K562 (cell line): Measurements from ENCODE around the gene SLC25A1. TPM values are rescaled to one million over a fixed set of nuclear protein-coding genes. Genes with fewer than 3 reads are reported as not detected.

Experiments used
- ARNT ChIP-seq, 2 experiments: fragments of 450-650 bp; IDR thresholded peaks; 2 replicates each; pipeline ENCODE4 v1.6.1; 2016; ENCODE audit warnings: mild to moderate bottlenecking in 1 of 2
- JUND ChIP-seq, 2 experiments: IDR thresholded peaks; 2 replicates in 1 of 2; 3 replicates in 1 of 2; pipeline ENCODE4 v1.6.1; 2011; ENCODE audit warnings: borderline replicate concordance in 2 of 2, low read depth in 2 of 2, low read length in 2 of 2, improper control_type of control experiment in 1 of 2, missing biosample characterization in 1 of 2, missing genetic modification characterization in 1 of 2, missing genetic modification reagents in 1 of 2
- KHSRP ChIP-seq: fragments of 450-650 bp; IDR thresholded peaks from 2 replicates; pipeline ENCODE4 v1.6.1; 2017
- TFAM ChIP-seq: fragments of 250-450 bp; sonication (Bioruptor Pico); conservative IDR thresholded peaks from 2 replicates; pipeline ENCODE4 v1.5.0; 2021; ENCODE audit warnings: mild to moderate bottlenecking, moderate library complexity
- THAP12 ChIP-seq: fragments of 250-450 bp; sonication (Bioruptor Pico); IDR thresholded peaks from 2 replicates; pipeline ENCODE4 v1.9.0; 2021; ENCODE audit warnings: mild to moderate bottlenecking, inconsistent platforms
- YY1 ChIP-seq, 3 experiments: IDR thresholded peaks; 2 replicates each; pipeline ENCODE4 v1.6.1; 2011; ENCODE audit warnings: low read length in 2 of 3, mild to moderate bottlenecking in 2 of 3, moderate library complexity in 2 of 3, borderline replicate concordance in 1 of 3, control low read depth in 1 of 3, low read depth in 1 of 3; ENCODE audit not compliant: insufficient read depth in 3 of 3, insufficient replicate concordance in 2 of 3, control insufficient read depth in 1 of 3, insufficient read length in 1 of 3; ENCODE audit errors: extremely low read depth in 1 of 3
- ZBED1 ChIP-seq: IDR thresholded peaks from 2 replicates; pipeline ENCODE4 v1.6.1; 2014
- ZNF318 ChIP-seq, 2 experiments: fragments of 450-650 bp; IDR thresholded peaks; 2 replicates each; pipeline ENCODE4 v1.6.1; 2016; ENCODE audit warnings: mild to moderate bottlenecking in 2 of 2, borderline replicate concordance in 1 of 2, low read depth in 1 of 2, moderate library complexity in 1 of 2
- ZNF518B ChIP-seq: fragments of 250-450 bp; sonication (Bioruptor Pico); IDR thresholded peaks from 2 replicates; pipeline ENCODE4 v1.5.0; 2021; ENCODE audit warnings: mild to moderate bottlenecking, moderate library complexity
- ZNF644 ChIP-seq: fragments of 200-800 bp; sonication (Bioruptor generic); IDR thresholded peaks from 2 replicates; pipeline ENCODE4 v1.6.1; 2016; ENCODE audit warnings: low read depth, missing genetic modification characterization, missing compliant biosample characterization
- polyA plus RNA-seq, 8 experiments: library from polyadenylated mRNA; depleted of rRNA in 4 of 8; stranded (reverse) in 5 of 8; unstranded in 3 of 8; fragments of >200 nt; fragmentation: Nextera tagmentation in 2 of 8; fragmentation: Illumina TruSeq in 1 of 8; extraction: Ambion mirVana in 2 of 8; extraction: Trizol in 1 of 8; gene quantifications; 2 replicates each; pipeline versions ENCODE4 v1.2.1 to v1.2.3, GENCODE V29; 2011 to 2014; ENCODE audit warnings: inconsistent platforms in 1 of 8, missing spikeins in 1 of 8
- total RNA-seq, 7 experiments: library from RNA; depleted of rRNA in 6 of 7; stranded (reverse); fragments of >200 nt in 6 of 7; fragmentation: Illumina TruSeq in 2 of 7; extraction: Trizol in 2 of 7; gene quantifications; 2 replicates each; pipeline versions ENCODE4 v1.2.1 to v1.2.3, GENCODE V29; 2011 to 2021; ENCODE audit warnings: low replicate concordance in 1 of 7

SLC25A1 gene
- total and polyA plus RNA-seq, 9 of the 15 experiments (the other 6 are each of a cell fraction or from before 2014, with no cell fraction given), result 11.0 to 408 (median 110) TPM

- no peak for TF ChIP-seq JUND (IDR thresholded peaks at IDR 0.05; ENCODE audit: borderline replicate concordance, low read depth, low read length)
- no peak for TF ChIP-seq JUND (tag; IDR thresholded peaks at IDR 0.05; ENCODE audit: borderline replicate concordance, low read depth, low read length)
- no peak for TF ChIP-seq ZNF518B (CRISPR knock-in tag)
- no peak for TF ChIP-seq ZBED1
- TF ChIP-seq TFAM (CRISPR knock-in tag), result no peak
- TF ChIP-seq KHSRP, result no peak
- TF ChIP-seq THAP12 (CRISPR knock-in tag), result peak; percentile 32; the same call in 1 of the 2 replicates
- no peak for TF ChIP-seq ZNF644
- no peak for TF ChIP-seq YY1 (IDR thresholded peaks at IDR 0.05; ENCODE audit: borderline replicate concordance in 1 of 3, control insufficient read depth in 1 of 3, extremely low read depth in 1 of 3, insufficient read depth in 3 of 3, insufficient read length in 1 of 3, insufficient replicate concordance in 2 of 3, low read depth in 1 of 3, low read length in 2 of 3)
- TF ChIP-seq ARNT (IDR thresholded peaks at IDR 0.05), result no peak
- TF ChIP-seq ZNF318 (IDR thresholded peaks at IDR 0.05; ENCODE audit: borderline replicate concordance in 1 of 2, low read depth in 1 of 2), result no peak
Observed at GRCh38 chr22:19199479-19199878, 20.9 kb upstream of the SLC25A1 start (continued).
